Suppressor macrophage treated with lipopolysaccharide for 1 hour (primary cell): ENCODE measurements around the gene PRKN.

Source experiments
- DNase-seq, 3 donors: peaks; one replicate each; pipeline ENCODE4 v3.0.0-alpha.2; 2020 to 2022

The PRKN gene

GRCh38 chr6:162727322-162728182 lies at the start of gene PRKN, which contains the start of gene PACRG:
PRKN (minus strand) TSS chr6:162727766.
PACRG (plus strand) TSS chr6:162727974.
- DNase-seq: peak; percentile 97 to 99 (median 98)

GRCh38 chr6:162777091-162777490 lies 49.5 kb upstream of the PRKN start:
- DNase-seq: no peak

GRCh38 chr6:162773996-162774395 lies 46.4 kb upstream of the PRKN start:
- no peak for DNase-seq

GRCh38 chr6:162772466-162772865 lies 44.9 kb upstream of the PRKN start:
- DNase-seq: no peak

- DNase-seq: no peak
Measured at GRCh38 chr6:162770955-162771354, 43.4 kb upstream of the PRKN start.

GRCh38 chr6:162770136-162770535 lies 42.6 kb upstream of the PRKN start:
- DNase-seq: no peak

- DNase-seq: no peak
Measured at GRCh38 chr6:162753775-162754174, 26.2 kb upstream of the PRKN start.

- DNase-seq: no peak
Measured at GRCh38 chr6:162751211-162751859, 23.8 kb upstream of the PRKN start.

GRCh38 chr6:162750776-162751175 lies 23.2 kb upstream of the PRKN start:
- DNase-seq: no peak

GRCh38 chr6:162736961-162737360 lies 9.4 kb upstream of the PRKN start:
- DNase-seq: no peak

- DNase-seq: peak in 2 of 3 donors; percentile 21 to 34
Measured at GRCh38 chr6:162733489-162733888, 5.9 kb upstream of the PRKN start.

- no peak for DNase-seq
Measured at GRCh38 chr6:162730502-162730901, 2.9 kb upstream of the PRKN start.

- DNase-seq: no peak
Measured at GRCh38 chr6:162728706-162729105, 1.1 kb upstream of the PRKN start.

GRCh38 chr6:162728197-162728596 lies 631 bp upstream of the PRKN start:
- no peak for DNase-seq

GRCh38 chr6:162726947-162727321 lies 632 bp downstream of the PRKN start:
- DNase-seq: peak in 1 of 3 donors; percentile 13

- DNase-seq: no peak
Measured at GRCh38 chr6:162722633-162723032, 4.9 kb downstream of the PRKN start.

- no peak for DNase-seq
Measured at GRCh38 chr6:162722226-162722625, 5.3 kb downstream of the PRKN start.

GRCh38 chr6:162721404-162721687 lies 6.2 kb downstream of the PRKN start:
- no peak for DNase-seq

- no peak for DNase-seq
Measured at GRCh38 chr6:162719528-162719927, 8.0 kb downstream of the PRKN start.

GRCh38 chr6:162715601-162716000 lies 12.0 kb downstream of the PRKN start:
- DNase-seq: no peak

GRCh38 chr6:162713974-162714780 lies 13.4 kb downstream of the PRKN start:
- DNase-seq: no peak

GRCh38 chr6:162712694-162713093 lies 14.9 kb downstream of the PRKN start:
- peak; percentile 33 to 59 (median 57) for DNase-seq

- DNase-seq: no peak
Measured at GRCh38 chr6:162711376-162711775, 16.2 kb downstream of the PRKN start.

- DNase-seq: no peak
Measured at GRCh38 chr6:162710936-162711335, 16.6 kb downstream of the PRKN start.
